ENCODE data around the gene ACE2.
A peak's percentile ranks its signal among the peaks of the same experiment; 100 is the strongest.

ACE2 gene

GRCh38 chrX:15576019-15576418 lies 24.7 kb downstream of the ACE2 start:
- no peak for DNase-seq

GRCh38 chrX:15574017-15574416 lies 26.7 kb downstream of the ACE2 start:
- DNase-seq: no peak

- DNase-seq: no peak
Observed at GRCh38 chrX:15570145-15570544, 30.6 kb downstream of the ACE2 start.

- no peak for DNase-seq
Observed at GRCh38 chrX:15567886-15568616, 32.7 kb downstream of the ACE2 start.

GRCh38 chrX:15567267-15567666 lies 33.5 kb downstream of the ACE2 start:
- no peak for DNase-seq

GRCh38 chrX:15566244-15566643 lies 34.5 kb downstream of the ACE2 start:
- no peak for DNase-seq

GRCh38 chrX:15564981-15565579 lies 35.7 kb downstream of the ACE2 start:
- DNase-seq: peak in 50 of 58 donors; percentile 0 to 58 (median 4)

GRCh38 chrX:15563056-15563455 lies 37.7 kb downstream of the ACE2 start:
- DNase-seq: no peak

- DNase-seq: no peak
Observed at GRCh38 chrX:15560924-15561323, 39.8 kb downstream of the ACE2 start.

GRCh38 chrX:15559227-15559626 lies 41.5 kb downstream of the ACE2 start:
- DNase-seq: no peak

GRCh38 chrX:15549189-15550012 lies 51.4 kb downstream of the ACE2 start:
- DNase-seq: no peak

- DNase-seq: no peak
Observed at GRCh38 chrX:15547356-15547755, 53.4 kb downstream of the ACE2 start.

GRCh38 chrX:15546745-15547144 lies 54.0 kb downstream of the ACE2 start:
- no peak for DNase-seq

GRCh38 chrX:15530318-15530717 lies 70.4 kb downstream of the ACE2 start:
- no peak for DNase-seq

GRCh38 chrX:15529165-15529564 lies 71.6 kb downstream of the ACE2 start:
- DNase-seq: no peak

- DNase-seq: no peak
Observed at GRCh38 chrX:15525664-15526416, 74.9 kb downstream of the ACE2 start.

GRCh38 chrX:15524417-15524816 lies 76.3 kb downstream of the ACE2 start:
- DNase-seq: no peak

- no peak for DNase-seq
Observed at GRCh38 chrX:15523088-15523487, 77.7 kb downstream of the ACE2 start.

- DNase-seq: no peak
Observed at GRCh38 chrX:15522464-15522863, 78.3 kb downstream of the ACE2 start.

GRCh38 chrX:15515931-15516330 lies 84.8 kb downstream of the ACE2 start:
- DNase-seq: peak in 1 of 58 donors; percentile 1

- DNase-seq: no peak
Observed at GRCh38 chrX:15514279-15514678, 86.5 kb downstream of the ACE2 start.
